ENCODE results near the gene MPND. TPM values are rescaled to one million over a fixed set of nuclear protein-coding genes. Genes with fewer than 3 reads are reported as not detected.
A peak's percentile ranks its signal among the peaks of the same experiment; 100 is the strongest.

Gene MPND
- total and polyA plus RNA-seq, 10 of the 15 experiments (the other 5 are each of a cell fraction or from before 2014, with no cell fraction given): 0.79 to 18.3 (median 6.0) TPM

DNA sequence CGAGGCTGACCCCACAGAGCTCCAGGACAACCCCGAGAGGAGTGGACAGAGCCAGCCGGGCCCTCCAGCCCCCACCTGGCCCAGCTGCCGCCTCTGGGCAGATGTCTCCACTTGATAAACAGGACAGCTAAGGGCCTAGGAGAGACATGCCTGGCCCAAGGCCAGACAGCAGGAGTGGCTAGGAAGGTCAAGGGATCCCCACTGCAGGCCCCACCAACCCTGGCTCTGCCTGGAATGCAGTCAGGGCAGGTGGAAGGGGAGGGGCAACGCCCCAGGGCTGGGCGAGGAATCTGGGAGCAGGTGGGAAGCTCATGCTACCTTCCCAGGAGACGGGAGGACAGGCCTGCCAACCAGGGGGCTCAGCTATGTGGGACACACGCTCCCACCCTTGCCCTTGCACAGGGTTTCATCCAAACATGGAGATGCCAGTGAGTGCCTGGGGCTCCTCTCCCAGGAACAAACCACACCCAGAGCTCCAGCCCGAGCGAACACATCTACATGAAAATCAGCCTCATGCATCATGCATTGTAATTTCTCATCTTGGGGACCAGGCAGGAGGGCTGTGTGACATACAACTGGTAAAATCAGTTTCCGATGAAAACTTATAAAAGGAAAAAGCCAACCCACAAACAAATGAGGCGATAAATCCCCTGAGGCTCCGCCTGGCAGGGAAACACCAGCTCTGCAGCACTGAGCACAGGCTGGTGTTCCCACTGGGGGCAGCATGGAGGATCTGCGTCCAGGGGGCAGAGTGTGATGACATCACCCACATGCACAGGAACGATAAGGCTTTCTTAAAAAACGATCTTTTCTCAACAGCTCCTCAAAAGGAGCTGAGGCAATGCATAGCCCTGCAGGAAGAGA lies 32.0 kb downstream of the MPND start (continued):
- TF ChIP-seq, protein P1, sequence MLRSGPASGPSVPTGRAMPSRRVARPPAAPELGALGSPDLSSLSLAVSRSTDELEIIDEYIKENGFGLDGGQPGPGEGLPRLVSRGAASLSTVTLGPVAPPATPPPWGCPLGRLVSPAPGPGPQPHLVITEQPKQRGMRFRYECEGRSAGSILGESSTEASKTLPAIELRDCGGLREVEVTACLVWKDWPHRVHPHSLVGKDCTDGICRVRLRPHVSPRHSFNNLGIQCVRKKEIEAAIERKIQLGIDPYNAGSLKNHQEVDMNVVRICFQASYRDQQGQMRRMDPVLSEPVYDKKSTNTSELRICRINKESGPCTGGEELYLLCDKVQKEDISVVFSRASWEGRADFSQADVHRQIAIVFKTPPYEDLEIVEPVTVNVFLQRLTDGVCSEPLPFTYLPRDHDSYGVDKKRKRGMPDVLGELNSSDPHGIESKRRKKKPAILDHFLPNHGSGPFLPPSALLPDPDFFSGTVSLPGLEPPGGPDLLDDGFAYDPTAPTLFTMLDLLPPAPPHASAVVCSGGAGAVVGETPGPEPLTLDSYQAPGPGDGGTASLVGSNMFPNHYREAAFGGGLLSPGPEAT (IDR thresholded peaks at IDR 0.05; ENCODE audit: low read depth): peak; percentile 48; the same call in 1 of the 2 replicates
- TF ChIP-seq POLR2AphosphoS5 (IDR thresholded peaks at IDR 0.05; ENCODE audit: low read length) (0 out of 2 replicates have a peak, but pooled peaks have one; percentile 63), TCF12 (IDR thresholded peaks at IDR 0.05; ENCODE audit: low read depth, low read length) (peak; percentile 53; the same call in 1 of the 2 replicates), ZSCAN29 (IDR thresholded peaks at IDR 0.05) (no peak), PAX8 (IDR thresholded peaks at IDR 0.05) (no peak), CHD4 (IDR thresholded peaks at IDR 0.05) (no peak), HDAC2 (IDR thresholded peaks at IDR 0.05) (no peak), SUPT20H (IDR thresholded peaks at IDR 0.05; ENCODE audit: borderline replicate concordance, control insufficient read depth, low read depth, low read length) (no peak), MEF2B (IDR thresholded peaks at IDR 0.05; ENCODE audit: partially characterized antibody, poor library complexity, severe bottlenecking) (peak; percentile 95), MYC (IDR thresholded peaks at IDR 0.05; ENCODE audit: insufficient read depth, insufficient read length, insufficient replicate concordance, low read length, severe bottlenecking) (no peak), CHD2 (IDR thresholded peaks at IDR 0.05; ENCODE audit: borderline replicate concordance, low read depth, low read length) (no peak), POU2F2 (IDR thresholded peaks at IDR 0.05; ENCODE audit: borderline replicate concordance, low read depth, low read length) (no peak), GATAD2B (conservative IDR thresholded peaks at IDR 0.05; ENCODE audit: low read depth) (no peak), POLR2A (IDR thresholded peaks at IDR 0.05; ENCODE audit: low read depth, low read length) (peak; percentile 18; the same call in 1 of the 2 replicates)
- TF ChIP-seq, protein P2, sequence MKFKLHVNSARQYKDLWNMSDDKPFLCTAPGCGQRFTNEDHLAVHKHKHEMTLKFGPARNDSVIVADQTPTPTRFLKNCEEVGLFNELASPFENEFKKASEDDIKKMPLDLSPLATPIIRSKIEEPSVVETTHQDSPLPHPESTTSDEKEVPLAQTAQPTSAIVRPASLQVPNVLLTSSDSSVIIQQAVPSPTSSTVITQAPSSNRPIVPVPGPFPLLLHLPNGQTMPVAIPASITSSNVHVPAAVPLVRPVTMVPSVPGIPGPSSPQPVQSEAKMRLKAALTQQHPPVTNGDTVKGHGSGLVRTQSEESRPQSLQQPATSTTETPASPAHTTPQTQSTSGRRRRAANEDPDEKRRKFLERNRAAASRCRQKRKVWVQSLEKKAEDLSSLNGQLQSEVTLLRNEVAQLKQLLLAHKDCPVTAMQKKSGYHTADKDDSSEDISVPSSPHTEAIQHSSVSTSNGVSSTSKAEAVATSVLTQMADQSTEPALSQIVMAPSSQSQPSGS (IDR thresholded peaks at IDR 0.05; ENCODE audit: low read length): no peak; the same call in 1 of the 2 replicates
- TF ChIP-seq, protein P3, sequence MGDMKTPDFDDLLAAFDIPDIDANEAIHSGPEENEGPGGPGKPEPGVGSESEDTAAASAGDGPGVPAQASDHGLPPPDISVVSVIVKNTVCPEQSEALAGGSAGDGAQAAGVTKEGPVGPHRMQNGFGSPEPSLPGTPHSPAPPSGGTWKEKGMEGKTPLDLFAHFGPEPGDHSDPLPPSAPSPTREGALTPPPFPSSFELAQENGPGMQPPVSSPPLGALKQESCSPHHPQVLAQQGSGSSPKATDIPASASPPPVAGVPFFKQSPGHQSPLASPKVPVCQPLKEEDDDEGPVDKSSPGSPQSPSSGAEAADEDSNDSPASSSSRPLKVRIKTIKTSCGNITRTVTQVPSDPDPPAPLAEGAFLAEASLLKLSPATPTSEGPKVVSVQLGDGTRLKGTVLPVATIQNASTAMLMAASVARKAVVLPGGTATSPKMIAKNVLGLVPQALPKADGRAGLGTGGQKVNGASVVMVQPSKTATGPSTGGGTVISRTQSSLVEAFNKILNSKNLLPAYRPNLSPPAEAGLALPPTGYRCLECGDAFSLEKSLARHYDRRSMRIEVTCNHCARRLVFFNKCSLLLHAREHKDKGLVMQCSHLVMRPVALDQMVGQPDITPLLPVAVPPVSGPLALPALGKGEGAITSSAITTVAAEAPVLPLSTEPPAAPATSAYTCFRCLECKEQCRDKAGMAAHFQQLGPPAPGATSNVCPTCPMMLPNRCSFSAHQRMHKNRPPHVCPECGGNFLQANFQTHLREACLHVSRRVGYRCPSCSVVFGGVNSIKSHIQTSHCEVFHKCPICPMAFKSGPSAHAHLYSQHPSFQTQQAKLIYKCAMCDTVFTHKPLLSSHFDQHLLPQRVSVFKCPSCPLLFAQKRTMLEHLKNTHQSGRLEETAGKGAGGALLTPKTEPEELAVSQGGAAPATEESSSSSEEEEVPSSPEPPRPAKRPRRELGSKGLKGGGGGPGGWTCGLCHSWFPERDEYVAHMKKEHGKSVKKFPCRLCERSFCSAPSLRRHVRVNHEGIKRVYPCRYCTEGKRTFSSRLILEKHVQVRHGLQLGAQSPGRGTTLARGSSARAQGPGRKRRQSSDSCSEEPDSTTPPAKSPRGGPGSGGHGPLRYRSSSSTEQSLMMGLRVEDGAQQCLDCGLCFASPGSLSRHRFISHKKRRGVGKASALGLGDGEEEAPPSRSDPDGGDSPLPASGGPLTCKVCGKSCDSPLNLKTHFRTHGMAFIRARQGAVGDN (IDR thresholded peaks at IDR 0.05): peak; percentile 35; the same call in 1 of the 2 replicates
- TF ChIP-seq, protein P4, sequence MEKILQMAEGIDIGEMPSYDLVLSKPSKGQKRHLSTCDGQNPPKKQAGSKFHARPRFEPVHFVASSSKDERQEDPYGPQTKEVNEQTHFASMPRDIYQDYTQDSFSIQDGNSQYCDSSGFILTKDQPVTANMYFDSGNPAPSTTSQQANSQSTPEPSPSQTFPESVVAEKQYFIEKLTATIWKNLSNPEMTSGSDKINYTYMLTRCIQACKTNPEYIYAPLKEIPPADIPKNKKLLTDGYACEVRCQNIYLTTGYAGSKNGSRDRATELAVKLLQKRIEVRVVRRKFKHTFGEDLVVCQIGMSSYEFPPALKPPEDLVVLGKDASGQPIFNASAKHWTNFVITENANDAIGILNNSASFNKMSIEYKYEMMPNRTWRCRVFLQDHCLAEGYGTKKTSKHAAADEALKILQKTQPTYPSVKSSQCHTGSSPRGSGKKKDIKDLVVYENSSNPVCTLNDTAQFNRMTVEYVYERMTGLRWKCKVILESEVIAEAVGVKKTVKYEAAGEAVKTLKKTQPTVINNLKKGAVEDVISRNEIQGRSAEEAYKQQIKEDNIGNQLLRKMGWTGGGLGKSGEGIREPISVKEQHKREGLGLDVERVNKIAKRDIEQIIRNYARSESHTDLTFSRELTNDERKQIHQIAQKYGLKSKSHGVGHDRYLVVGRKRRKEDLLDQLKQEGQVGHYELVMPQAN (conservative IDR thresholded peaks at IDR 0.05): no peak
- TF ChIP-seq, protein P5, sequence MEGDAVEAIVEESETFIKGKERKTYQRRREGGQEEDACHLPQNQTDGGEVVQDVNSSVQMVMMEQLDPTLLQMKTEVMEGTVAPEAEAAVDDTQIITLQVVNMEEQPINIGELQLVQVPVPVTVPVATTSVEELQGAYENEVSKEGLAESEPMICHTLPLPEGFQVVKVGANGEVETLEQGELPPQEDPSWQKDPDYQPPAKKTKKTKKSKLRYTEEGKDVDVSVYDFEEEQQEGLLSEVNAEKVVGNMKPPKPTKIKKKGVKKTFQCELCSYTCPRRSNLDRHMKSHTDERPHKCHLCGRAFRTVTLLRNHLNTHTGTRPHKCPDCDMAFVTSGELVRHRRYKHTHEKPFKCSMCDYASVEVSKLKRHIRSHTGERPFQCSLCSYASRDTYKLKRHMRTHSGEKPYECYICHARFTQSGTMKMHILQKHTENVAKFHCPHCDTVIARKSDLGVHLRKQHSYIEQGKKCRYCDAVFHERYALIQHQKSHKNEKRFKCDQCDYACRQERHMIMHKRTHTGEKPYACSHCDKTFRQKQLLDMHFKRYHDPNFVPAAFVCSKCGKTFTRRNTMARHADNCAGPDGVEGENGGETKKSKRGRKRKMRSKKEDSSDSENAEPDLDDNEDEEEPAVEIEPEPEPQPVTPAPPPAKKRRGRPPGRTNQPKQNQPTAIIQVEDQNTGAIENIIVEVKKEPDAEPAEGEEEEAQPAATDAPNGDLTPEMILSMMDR (IDR thresholded peaks at IDR 0.05 in 2 of 3, conservative IDR thresholded peaks at IDR 0.05 in 1 of 3; ENCODE audit: control insufficient read depth in 2 of 3, extremely low read depth in 1 of 3, insufficient read depth in 1 of 3, low read depth in 3 of 3, low read length in 3 of 3): peak; percentile 58 to 69 (median 58)

All from GM12878 (cell line).